ENCODE results near the gene SUPT7L. TPM values are rescaled to one million over a fixed set of nuclear protein-coding genes. Genes with fewer than 3 reads are reported as not detected.
A peak's percentile ranks its signal among the peaks of the same experiment; 100 is the strongest.

The SUPT7L gene
- total and polyA plus RNA-seq, 2 of the 13 experiments (the other 11 are each of a cell fraction or from before 2014, with no cell fraction given): 32.9 to 77.5 TPM

DNA sequence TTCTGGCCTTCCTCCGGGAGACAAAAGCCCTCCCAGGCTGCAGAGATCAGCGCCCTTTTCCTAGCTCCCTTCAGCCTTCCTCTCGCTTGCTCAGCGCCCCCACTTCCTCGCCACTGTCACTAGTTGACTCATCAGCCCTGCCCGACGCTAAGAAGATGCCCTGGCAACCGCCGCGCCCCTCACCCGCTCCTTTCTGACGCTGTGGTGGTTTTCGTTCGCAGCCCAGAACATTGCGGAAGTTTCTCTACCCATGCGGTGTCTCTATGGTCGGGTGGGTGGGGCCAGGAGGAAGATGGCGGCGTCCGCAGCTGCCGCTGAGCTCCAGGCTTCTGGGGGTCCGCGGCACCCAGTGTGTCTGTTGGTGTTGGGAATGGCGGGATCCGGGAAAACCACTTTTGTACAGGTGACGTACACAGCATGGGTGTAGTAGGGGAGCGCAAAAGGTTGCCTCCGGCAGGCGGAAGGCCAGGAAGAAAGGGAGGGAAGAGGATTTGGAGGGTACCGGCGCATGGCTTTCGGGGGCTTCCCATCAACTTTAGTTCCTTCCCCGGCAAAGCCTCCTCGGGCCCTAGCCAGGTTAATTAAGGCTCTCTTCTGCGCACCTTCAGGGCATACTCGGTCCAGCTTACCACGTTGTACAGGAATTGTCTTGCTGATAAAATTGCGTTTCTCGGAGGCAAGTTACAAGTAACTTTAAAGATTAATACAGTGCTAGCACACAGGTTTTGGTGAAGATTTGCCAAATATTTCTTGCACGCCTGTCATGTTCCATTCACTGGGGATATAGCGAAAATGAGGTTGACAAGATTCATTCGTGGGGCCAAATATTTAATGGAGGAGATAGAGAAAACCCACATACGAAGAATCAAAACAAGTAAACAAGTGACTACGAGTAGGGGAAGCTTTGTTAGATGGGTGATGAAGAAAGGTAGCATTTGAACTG, 34.4 kb downstream of the SUPT7L start, which contains the start of the genes CCDC121 and GPN1 (continued):
- TF ChIP-seq, protein P1, sequence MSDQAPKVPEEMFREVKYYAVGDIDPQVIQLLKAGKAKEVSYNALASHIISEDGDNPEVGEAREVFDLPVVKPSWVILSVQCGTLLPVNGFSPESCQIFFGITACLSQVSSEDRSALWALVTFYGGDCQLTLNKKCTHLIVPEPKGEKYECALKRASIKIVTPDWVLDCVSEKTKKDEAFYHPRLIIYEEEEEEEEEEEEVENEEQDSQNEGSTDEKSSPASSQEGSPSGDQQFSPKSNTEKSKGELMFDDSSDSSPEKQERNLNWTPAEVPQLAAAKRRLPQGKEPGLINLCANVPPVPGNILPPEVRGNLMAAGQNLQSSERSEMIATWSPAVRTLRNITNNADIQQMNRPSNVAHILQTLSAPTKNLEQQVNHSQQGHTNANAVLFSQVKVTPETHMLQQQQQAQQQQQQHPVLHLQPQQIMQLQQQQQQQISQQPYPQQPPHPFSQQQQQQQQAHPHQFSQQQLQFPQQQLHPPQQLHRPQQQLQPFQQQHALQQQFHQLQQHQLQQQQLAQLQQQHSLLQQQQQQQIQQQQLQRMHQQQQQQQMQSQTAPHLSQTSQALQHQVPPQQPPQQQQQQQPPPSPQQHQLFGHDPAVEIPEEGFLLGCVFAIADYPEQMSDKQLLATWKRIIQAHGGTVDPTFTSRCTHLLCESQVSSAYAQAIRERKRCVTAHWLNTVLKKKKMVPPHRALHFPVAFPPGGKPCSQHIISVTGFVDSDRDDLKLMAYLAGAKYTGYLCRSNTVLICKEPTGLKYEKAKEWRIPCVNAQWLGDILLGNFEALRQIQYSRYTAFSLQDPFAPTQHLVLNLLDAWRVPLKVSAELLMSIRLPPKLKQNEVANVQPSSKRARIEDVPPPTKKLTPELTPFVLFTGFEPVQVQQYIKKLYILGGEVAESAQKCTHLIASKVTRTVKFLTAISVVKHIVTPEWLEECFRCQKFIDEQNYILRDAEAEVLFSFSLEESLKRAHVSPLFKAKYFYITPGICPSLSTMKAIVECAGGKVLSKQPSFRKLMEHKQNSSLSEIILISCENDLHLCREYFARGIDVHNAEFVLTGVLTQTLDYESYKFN (CRISPR knock-in tag; conservative IDR thresholded peaks at IDR 0.05): peak; percentile 48
- no peak; the same call in 1 of the 2 replicates for TF ChIP-seq HNF1A (IDR thresholded peaks at IDR 0.05; ENCODE audit: low read depth)
- peak; percentile 18; the same call in 1 of the 2 replicates for TF ChIP-seq HNF1A (CRISPR knock-in tag; IDR thresholded peaks at IDR 0.05; ENCODE audit: borderline replicate concordance)
- TF ChIP-seq ZFAT (CRISPR knock-in tag; conservative IDR thresholded peaks at IDR 0.05): no peak
- TF ChIP-seq, protein P2, sequence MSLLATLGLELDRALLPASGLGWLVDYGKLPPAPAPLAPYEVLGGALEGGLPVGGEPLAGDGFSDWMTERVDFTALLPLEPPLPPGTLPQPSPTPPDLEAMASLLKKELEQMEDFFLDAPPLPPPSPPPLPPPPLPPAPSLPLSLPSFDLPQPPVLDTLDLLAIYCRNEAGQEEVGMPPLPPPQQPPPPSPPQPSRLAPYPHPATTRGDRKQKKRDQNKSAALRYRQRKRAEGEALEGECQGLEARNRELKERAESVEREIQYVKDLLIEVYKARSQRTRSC (CRISPR knock-in tag; IDR thresholded peaks at IDR 0.05; ENCODE audit: low read depth): no peak
- TF ChIP-seq POLR2A (IDR thresholded peaks at IDR 0.05; ENCODE audit: insufficient read depth in 1 of 2, low read depth in 2 of 2, low read length in 2 of 2): peak; percentile 94 to 97
- TF ChIP-seq, protein P3, sequence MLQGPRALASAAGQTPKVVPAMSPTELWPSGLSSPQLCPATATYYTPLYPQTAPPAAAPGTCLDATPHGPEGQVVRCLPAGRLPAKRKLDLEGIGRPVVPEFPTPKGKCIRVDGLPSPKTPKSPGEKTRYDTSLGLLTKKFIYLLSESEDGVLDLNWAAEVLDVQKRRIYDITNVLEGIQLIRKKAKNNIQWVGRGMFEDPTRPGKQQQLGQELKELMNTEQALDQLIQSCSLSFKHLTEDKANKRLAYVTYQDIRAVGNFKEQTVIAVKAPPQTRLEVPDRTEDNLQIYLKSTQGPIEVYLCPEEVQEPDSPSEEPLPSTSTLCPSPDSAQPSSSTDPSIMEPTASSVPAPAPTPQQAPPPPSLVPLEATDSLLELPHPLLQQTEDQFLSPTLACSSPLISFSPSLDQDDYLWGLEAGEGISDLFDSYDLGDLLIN (CRISPR knock-in tag; IDR thresholded peaks at IDR 0.05; ENCODE audit: borderline replicate concordance): no peak
- no peak for TF ChIP-seq AKAP8 (CRISPR knock-in tag; IDR thresholded peaks at IDR 0.05)
- peak; percentile 90 for TF ChIP-seq MYC (CRISPR knock-in tag; IDR thresholded peaks at IDR 0.05; ENCODE audit: borderline replicate concordance)
- peak; percentile 95 for TF ChIP-seq GATAD1 (CRISPR knock-in tag; IDR thresholded peaks at IDR 0.05)
- peak; percentile 94 for TF ChIP-seq ZNF792 (CRISPR knock-in tag; IDR thresholded peaks at IDR 0.05)
- TF ChIP-seq FOXK2 (IDR thresholded peaks at IDR 0.05): peak; percentile 80
- TF ChIP-seq, protein P4, sequence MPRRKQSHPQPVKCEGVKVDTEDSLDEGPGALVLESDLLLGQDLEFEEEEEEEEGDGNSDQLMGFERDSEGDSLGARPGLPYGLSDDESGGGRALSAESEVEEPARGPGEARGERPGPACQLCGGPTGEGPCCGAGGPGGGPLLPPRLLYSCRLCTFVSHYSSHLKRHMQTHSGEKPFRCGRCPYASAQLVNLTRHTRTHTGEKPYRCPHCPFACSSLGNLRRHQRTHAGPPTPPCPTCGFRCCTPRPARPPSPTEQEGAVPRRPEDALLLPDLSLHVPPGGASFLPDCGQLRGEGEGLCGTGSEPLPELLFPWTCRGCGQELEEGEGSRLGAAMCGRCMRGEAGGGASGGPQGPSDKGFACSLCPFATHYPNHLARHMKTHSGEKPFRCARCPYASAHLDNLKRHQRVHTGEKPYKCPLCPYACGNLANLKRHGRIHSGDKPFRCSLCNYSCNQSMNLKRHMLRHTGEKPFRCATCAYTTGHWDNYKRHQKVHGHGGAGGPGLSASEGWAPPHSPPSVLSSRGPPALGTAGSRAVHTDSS (CRISPR knock-in tag; conservative IDR thresholded peaks at IDR 0.05): no peak
- TF ChIP-seq ZFP36 (IDR thresholded peaks at IDR 0.05; ENCODE audit: borderline replicate concordance, low read depth, low read length, partially characterized antibody): no peak
- peak; percentile 55 for TF ChIP-seq PPARG (CRISPR knock-in tag; conservative IDR thresholded peaks at IDR 0.05)
- TF ChIP-seq MYPOP (CRISPR knock-in tag; IDR thresholded peaks at IDR 0.05): peak; percentile 91
